SH-SY5Y (cell line): Measurements from ENCODE around the gene LHX3.

Experiments
- GATA2 ChIP-seq: IDR thresholded peaks from 2 replicates; pipeline ENCODE4 v1.6.1; 2011; ENCODE audit warnings: mild to moderate bottlenecking, low read depth, low read length
- GATA3 ChIP-seq: IDR thresholded peaks from 2 replicates; pipeline ENCODE4 v1.6.1; 2011; ENCODE audit warnings: low read depth, mild to moderate bottlenecking, low read length, moderate library complexity

GRCh38 chr9:136206602-136207275 is 1.8 kb upstream of the LHX3 start:
- TF ChIP-seq GATA2 (no peak), GATA3 (no peak)
